Cardiac muscle cell (in vitro differentiated cells and primary cell): Measurements from ENCODE around the gene PRKCB. TPM values are rescaled to one million over a fixed set of nuclear protein-coding genes. Genes with fewer than 3 reads are reported as not detected.

Source experiments
- DNase-seq, 2 donors: peaks; one replicate each; pipeline versions ENCODE4 v3.0.0 to v3.0.0-alpha.2; 2010 to 2017; ENCODE audit warnings: low read depth in 1 of 2, low spot score in 1 of 2
- H3K27ac ChIP-seq: fragments of 200-600 bp; sonication (generic); 2 replicates; pipeline ENCODE4 v1.5.1; 2016
- H3K27me3 ChIP-seq: fragments of 200-600 bp; sonication (generic); 2 replicates; pipeline ENCODE4 v1.6.0; 2016; ENCODE audit warnings: control low read depth
- H3K36me3 ChIP-seq: fragments of 200-600 bp; sonication (generic); 2 replicates; pipeline ENCODE4 v1.5.1; 2016; ENCODE audit warnings: control low read depth
- H3K4me1 ChIP-seq: fragments of 200-600 bp; sonication (generic); 2 replicates; pipeline ENCODE4 v1.8.1; 2017; ENCODE audit warnings: low read depth, mild to moderate bottlenecking, mixed run types
- H3K4me3 ChIP-seq: fragments of 200-600 bp; sonication (generic); 2 replicates; pipeline ENCODE4 v1.5.1; 2016; ENCODE audit warnings: mild to moderate bottlenecking
- H3K9me3 ChIP-seq: fragments of 200-600 bp; sonication (generic); 2 replicates; pipeline ENCODE4 v1.5.1; 2017; ENCODE audit warnings: low read depth, mild to moderate bottlenecking, control low read depth
- polyA plus RNA-seq: library from polyadenylated mRNA; unstranded; fragments of >200 nt; fragmentation: Nextera tagmentation; extraction: Ambion mirVana; gene quantifications from 2 replicates; pipeline ENCODE4 v1.2.1, GENCODE V29; 2016
- total RNA-seq: library from RNA; depleted of rRNA; stranded (reverse); fragments of >200 nt; gene quantifications from 2 replicates; pipeline ENCODE4 v1.2.3, GENCODE V29; 2016
- TF ChIP-seq, protein P1 (sequence below): IDR thresholded peaks from 2 replicates; pipeline ENCODE4 v1.5.1; 2012; ENCODE audit warnings: low read depth, mild to moderate bottlenecking, low read length

Gene PRKCB
- total and polyA plus RNA-seq, 2 experiments from 2014 or later, result 0.66 to 1.5 TPM

DNA sequence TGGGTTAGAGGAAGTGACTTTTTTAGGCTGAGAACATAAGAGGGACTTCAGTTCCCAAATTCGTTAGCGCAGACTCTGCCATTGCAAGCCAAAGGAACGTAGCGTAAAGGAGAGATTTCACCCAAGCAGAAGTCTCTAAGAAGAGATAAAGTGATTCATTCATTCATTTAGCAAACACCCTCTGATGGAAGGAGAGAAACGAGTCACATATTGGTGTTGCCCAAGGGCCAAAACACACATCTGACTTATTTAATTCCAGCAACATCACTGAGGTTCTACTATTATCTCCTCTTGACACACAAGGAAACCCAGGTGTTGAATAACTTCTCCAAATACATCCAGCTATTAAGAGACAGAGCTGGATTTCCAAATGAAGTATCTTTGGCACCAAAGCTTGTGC lies 334.6 kb downstream of the PRKCB start:
- no peak overlapping the region for H3K27ac ChIP-seq
- no peaks in the 10 kb centered on the region for H3K4me1 ChIP-seq
- TF ChIP-seq, protein P1, sequence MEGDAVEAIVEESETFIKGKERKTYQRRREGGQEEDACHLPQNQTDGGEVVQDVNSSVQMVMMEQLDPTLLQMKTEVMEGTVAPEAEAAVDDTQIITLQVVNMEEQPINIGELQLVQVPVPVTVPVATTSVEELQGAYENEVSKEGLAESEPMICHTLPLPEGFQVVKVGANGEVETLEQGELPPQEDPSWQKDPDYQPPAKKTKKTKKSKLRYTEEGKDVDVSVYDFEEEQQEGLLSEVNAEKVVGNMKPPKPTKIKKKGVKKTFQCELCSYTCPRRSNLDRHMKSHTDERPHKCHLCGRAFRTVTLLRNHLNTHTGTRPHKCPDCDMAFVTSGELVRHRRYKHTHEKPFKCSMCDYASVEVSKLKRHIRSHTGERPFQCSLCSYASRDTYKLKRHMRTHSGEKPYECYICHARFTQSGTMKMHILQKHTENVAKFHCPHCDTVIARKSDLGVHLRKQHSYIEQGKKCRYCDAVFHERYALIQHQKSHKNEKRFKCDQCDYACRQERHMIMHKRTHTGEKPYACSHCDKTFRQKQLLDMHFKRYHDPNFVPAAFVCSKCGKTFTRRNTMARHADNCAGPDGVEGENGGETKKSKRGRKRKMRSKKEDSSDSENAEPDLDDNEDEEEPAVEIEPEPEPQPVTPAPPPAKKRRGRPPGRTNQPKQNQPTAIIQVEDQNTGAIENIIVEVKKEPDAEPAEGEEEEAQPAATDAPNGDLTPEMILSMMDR, result no peak

DNA sequence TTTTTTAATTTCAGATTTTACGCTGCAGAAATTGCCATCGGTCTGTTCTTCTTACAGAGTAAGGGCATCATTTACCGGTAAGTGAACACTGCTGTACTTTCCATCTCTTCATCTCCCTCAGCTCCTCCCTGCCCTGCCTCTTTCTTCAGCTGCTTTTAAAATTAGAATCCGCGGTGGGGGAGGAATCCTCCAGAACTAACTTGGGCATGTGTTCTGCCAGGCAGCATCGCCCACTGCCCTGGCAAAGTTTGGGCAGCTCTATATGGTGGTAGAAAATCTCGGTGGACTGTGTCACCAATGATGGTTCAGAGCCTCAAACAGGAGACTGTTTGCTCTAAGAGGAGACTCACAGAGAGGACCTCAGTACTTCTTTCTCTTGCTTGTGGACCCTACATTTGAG lies 338.7 kb downstream of the PRKCB start:
- no peaks in the 10 kb centered on the region for H3K4me1 ChIP-seq
- H3K27me3 ChIP-seq, result no peaks in the 10 kb centered on the region
- no peak overlapping the region for H3K4me3 ChIP-seq
- no peaks in the 10 kb centered on the region for H3K36me3 ChIP-seq
- H3K27ac ChIP-seq, result no peak overlapping the region
- TF ChIP-seq, protein P1, result no peak
- DNase-seq, result no peak
- no peaks in the 10 kb centered on the region for H3K9me3 ChIP-seq

More for the DNA sequence above, 334.6 kb downstream of the PRKCB start:
- Histone ChIP-seq H3K36me3 (no peaks in the 10 kb centered on the region), H3K9me3 (no peaks in the 10 kb centered on the region), H3K4me3 (no peak overlapping the region), H3K27me3 (no peaks in the 10 kb centered on the region)
- no peak for DNase-seq

DNA sequence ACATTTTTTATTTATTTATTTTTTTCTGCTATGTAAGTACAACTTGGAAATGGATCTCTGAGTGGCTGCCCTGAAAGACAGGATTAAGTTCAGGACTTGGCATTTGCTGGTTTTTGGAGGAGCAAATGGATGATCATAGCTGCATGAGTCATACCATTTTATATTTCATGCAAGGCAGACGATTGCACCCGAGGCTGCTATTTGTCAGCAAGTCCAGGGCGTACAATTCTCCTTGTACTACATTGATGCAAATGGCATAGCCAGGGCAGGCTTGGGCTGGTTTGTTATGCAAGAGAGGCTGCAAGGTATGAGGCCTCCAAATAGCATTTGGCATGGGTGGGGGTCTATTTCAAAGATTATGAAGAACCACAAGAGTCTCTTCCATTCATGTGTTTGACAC lies 339.2 kb downstream of the PRKCB start:
- DNase-seq, result no peak

GRCh38 chr16:24178496-24178895 lies 342.7 kb downstream of the PRKCB start:
- H3K36me3 ChIP-seq, result no peaks in the 10 kb centered on the region
- H3K27me3 ChIP-seq, result no peaks in the 10 kb centered on the region
- H3K4me3 ChIP-seq, result no peak overlapping the region
- H3K9me3 ChIP-seq, result no peaks in the 10 kb centered on the region
- DNase-seq, result peak in 1 of 2 donors; percentile 73
- TF ChIP-seq, protein P1, result no peak
- H3K27ac ChIP-seq, result no peak overlapping the region
- H3K4me1 ChIP-seq, result no peaks in the 10 kb centered on the region

More for the DNA sequence above, 339.2 kb downstream of the PRKCB start:
- Histone ChIP-seq H3K4me1 (no peaks in the 10 kb centered on the region), H3K9me3 (no peaks in the 10 kb centered on the region), H3K4me3 (no peak overlapping the region), H3K27ac (no peak overlapping the region), H3K27me3 (no peaks in the 10 kb centered on the region), H3K36me3 (no peaks in the 10 kb centered on the region)
- TF ChIP-seq, protein P1, result no peak

DNA sequence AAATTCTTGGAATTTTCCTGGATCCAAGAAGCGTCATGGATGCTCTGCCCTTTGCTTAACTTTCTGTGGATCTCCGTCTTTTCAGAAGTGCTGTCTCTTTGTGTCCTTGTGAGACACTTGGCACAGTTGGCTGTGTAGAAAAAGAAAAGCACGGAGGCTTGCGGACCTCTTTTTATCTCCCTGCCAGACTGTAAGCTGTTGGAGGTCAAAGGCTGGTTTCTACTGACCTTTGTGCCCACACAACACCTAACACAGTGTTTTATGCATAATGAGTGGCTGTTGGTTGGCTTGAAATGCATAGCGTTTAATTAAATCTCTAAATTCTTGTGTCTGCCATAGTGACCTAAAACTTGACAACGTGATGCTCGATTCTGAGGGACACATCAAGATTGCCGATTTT lies 344.7 kb downstream of the PRKCB start:
- Histone ChIP-seq H3K9me3 (no peaks in the 10 kb centered on the region), H3K4me3 (no peak overlapping the region), H3K27me3 (no peaks in the 10 kb centered on the region), H3K4me1 (no peaks in the 10 kb centered on the region), H3K27ac (no peak overlapping the region), H3K36me3 (no peaks in the 10 kb centered on the region)
- DNase-seq, result no peak
- TF ChIP-seq, protein P1, result no peak
